CD4-positive, alpha-beta memory T cell (primary cell): Measurements from ENCODE around the gene MMP14. TPM values are rescaled to one million over a fixed set of nuclear protein-coding genes. Genes with fewer than 3 reads are reported as not detected.

Source experiments
- CTCF ChIA-PET: fragments of 350-600 bp; sonication (Branson Sonifier 250); formaldehyde crosslinking; loops from one replicate; lab custom pipeline; 2021; ENCODE audit warnings: inconsistent platforms; ENCODE audit not compliant: partially characterized antibody; lab: Charles Lee
- POLR2A ChIA-PET: fragments of 350-600 bp; sonication (Branson Sonifier 250); formaldehyde crosslinking; loops from one replicate; lab custom pipeline; 2021; ENCODE audit not compliant: partially characterized antibody; lab: Charles Lee
- DNase-seq, 5 donors: peaks; one replicate each; pipeline versions ENCODE4 v3.0.0 to v3.0.0-alpha.2; 2020 to 2022; ENCODE audit warnings: mixed read lengths in 1 of 5
- H3K27ac ChIP-seq: one replicate; pipeline ENCODE4 v1.7.0; 2013; ENCODE audit warnings: low read depth, low read length
- H3K27me3 ChIP-seq: 2 replicates; pipeline ENCODE4 v1.7.0; 2013; ENCODE audit warnings: mild to moderate bottlenecking, low read length, moderate library complexity; ENCODE audit not compliant: insufficient read depth
- H3K36me3 ChIP-seq: 2 replicates; pipeline ENCODE4 v1.7.0; 2013; ENCODE audit warnings: mild to moderate bottlenecking, low read length, moderate library complexity; ENCODE audit not compliant: insufficient read depth
- H3K4me1 ChIP-seq: 2 replicates; pipeline ENCODE4 v1.7.0; 2013; ENCODE audit warnings: mild to moderate bottlenecking, low read length, moderate library complexity; ENCODE audit not compliant: insufficient read depth
- H3K4me3 ChIP-seq, 2 donors: one replicate each; pipeline ENCODE4 v1.7.0; 2013; ENCODE audit warnings: low read length in 2 of 2, mild to moderate bottlenecking in 1 of 2
- H3K9me3 ChIP-seq, 2 donors: one replicate each; pipeline ENCODE4 v1.7.0; 2013; ENCODE audit warnings: low read length in 2 of 2, control low read depth in 1 of 2; ENCODE audit not compliant: control insufficient read depth in 1 of 2
- H3K27ac Mint-ChIP-seq, 7 donors: one replicate each; pipeline ENCODE4 v1.8.0; 2020 to 2021; ENCODE audit warnings: mixed read lengths in 7 of 7, mild to moderate bottlenecking in 6 of 7, inconsistent platforms in 3 of 7, moderate library complexity in 3 of 7
- H3K27me3 Mint-ChIP-seq, 2 donors: one replicate each; pipeline ENCODE4 v1.8.0; 2020 to 2021; ENCODE audit warnings: mixed read lengths in 2 of 2
- H3K36me3 Mint-ChIP-seq, 2 donors: one replicate each; pipeline ENCODE4 v1.8.0; 2020 to 2021; ENCODE audit warnings: mixed read lengths in 2 of 2, inconsistent platforms in 1 of 2, mild to moderate bottlenecking in 1 of 2
- H3K4me1 Mint-ChIP-seq, 4 donors: one replicate each; pipeline ENCODE4 v1.8.0; 2020 to 2021; ENCODE audit warnings: mixed read lengths in 4 of 4, mild to moderate bottlenecking in 1 of 4
- H3K4me3 Mint-ChIP-seq, 8 donors: one replicate each; pipeline ENCODE4 v1.8.0; 2020 to 2021; ENCODE audit warnings: mixed read lengths in 8 of 8, mild to moderate bottlenecking in 7 of 8, moderate library complexity in 6 of 8, inconsistent platforms in 3 of 8
- H3K9me3 Mint-ChIP-seq, 8 donors: one replicate each; pipeline ENCODE4 v1.8.0; 2020 to 2021; ENCODE audit warnings: mixed read lengths in 8 of 8, mild to moderate bottlenecking in 5 of 8, inconsistent platforms in 3 of 8, moderate library complexity in 1 of 8
- intact Hi-C: fragments of 100-400 bp; cut with micrococcal nuclease; formaldehyde crosslinking; loops from one replicate; pipeline ENCODE4 v1.15.1; 2023
- polyA plus RNA-seq, 2 donors: library from polyadenylated mRNA; unstranded; fragments of 300-500 nt; fragmentation: Illumina TruSeq; gene quantifications; one replicate each; pipeline ENCODE4 v1.2.3, GENCODE V29; 2021
- total RNA-seq, 2 experiments: library from RNA; stranded (reverse); gene quantifications; one replicate each; pipeline ENCODE4 v1.2.3, GENCODE V29; 2021

MMP14 gene
- total and polyA plus RNA-seq, 4 experiments from 2014 or later: 3.0 to 3.8 TPM; not detected in 2

GRCh38 chr14:22888662-22889061 is 52.3 kb downstream of the MMP14 start:
- peak; percentile 29 to 47 (median 40) for DNase-seq
- peaks cover 0 to 2% (median 0%) of the 10 kb centered on the region in 8 donors for H3K9me3 Mint-ChIP-seq
- H3K36me3 ChIP-seq: no peaks in the 10 kb centered on the region
- CTCF ChIA-PET: interaction anchor here (0.9 to 11.4 kb wide), 11 partner anchors 9 to 318 kb away, joined by 3 to 191 read pairs (median 5); partner anchors contain the start of genes LRP10 and MRPL52
- H3K27me3 ChIP-seq: no peaks in the 10 kb centered on the region
- peaks cover 30 to 66% (median 49%) of the 10 kb centered on the region in 4 donors for H3K4me1 Mint-ChIP-seq
- H3K27me3 Mint-ChIP-seq: no peaks in the 10 kb centered on the region
- POLR2A ChIA-PET: interaction anchor here (0.7 to 10.8 kb wide), 16 partner anchors 8 to 677 kb away, joined by 3 to 208 read pairs (median 5); partner anchors contain the start of genes ACIN1, C14orf119, DAD1 and LRP10
- H3K4me1 ChIP-seq: peaks cover 45% of the 10 kb centered on the region
- intact Hi-C loops: no loop called here
- H3K27ac Mint-ChIP-seq: peak overlapping the region; percentile 93 to 99 (median 97)
- H3K4me3 Mint-ChIP-seq: peak overlapping the region; percentile 87 to 97 (median 94)
- H3K4me3 ChIP-seq: no peak overlapping the region
- no peaks in the 10 kb centered on the region for H3K9me3 ChIP-seq
- peak overlapping the region; percentile 68 for H3K27ac ChIP-seq
- peaks cover 6 to 12% of the 10 kb centered on the region in 2 donors for H3K36me3 Mint-ChIP-seq

GRCh38 chr14:22890416-22890815 is 54.0 kb downstream of the MMP14 start:
- Histone ChIP-seq H3K27me3 (no peaks in the 10 kb centered on the region), H3K4me3 (no peak overlapping the region), H3K27ac (no peak overlapping the region), H3K4me1 (peaks cover 41% of the 10 kb centered on the region), H3K9me3 (no peaks in the 10 kb centered on the region), H3K36me3 (no peaks in the 10 kb centered on the region)
- ChIA-PET CTCF (interaction anchor here (0.9 to 11.4 kb wide), 6 partner anchors 11 to 320 kb away, joined by 3 to 191 read pairs (median 36); partner anchors contain the start of gene LRP10), POLR2A (interaction anchor here (1.0 to 10.8 kb wide), 5 partner anchors 9 to 60 kb away, joined by 3 to 208 read pairs (median 8); partner anchors contain the start of genes LRP10, MRPL52 and RBM23)
- Mint-ChIP-seq H3K4me3 (peak overlapping the region in 2 of 8 donors; percentile 25 to 39), H3K9me3 (peaks cover 0 to 2% (median 0%) of the 10 kb centered on the region in 8 donors), H3K27ac (peak overlapping the region in 3 of 7 donors; percentile 64 to 95 (median 72)), H3K27me3 (no peaks in the 10 kb centered on the region), H3K36me3 (peaks cover 8 to 12% of the 10 kb centered on the region in 2 donors), H3K4me1 (peaks cover 27 to 48% (median 36%) of the 10 kb centered on the region in 4 donors)
- no peak for DNase-seq
- intact Hi-C loops: no loop called here

GRCh38 chr14:22892488-22892887 is 56.1 kb downstream of the MMP14 start:
- DNase-seq: no peak
- Mint-ChIP-seq H3K4me3 (no peak overlapping the region), H3K27me3 (no peaks in the 10 kb centered on the region), H3K36me3 (peaks cover 7 to 12% of the 10 kb centered on the region in 2 donors), H3K9me3 (no peaks in the 10 kb centered on the region), H3K27ac (peak overlapping the region in 1 of 7 donors; percentile 27), H3K4me1 (peaks cover 18 to 30% (median 24%) of the 10 kb centered on the region in 4 donors)
- intact Hi-C loops: no loop called here
- peaks cover 28% of the 10 kb centered on the region for H3K4me1 ChIP-seq
- no peaks in the 10 kb centered on the region for H3K36me3 ChIP-seq
- no peak overlapping the region for H3K27ac ChIP-seq
- no peaks in the 10 kb centered on the region for H3K9me3 ChIP-seq
- ChIA-PET CTCF (interaction anchor here (1.3 to 5.5 kb wide), 2 partner anchors 9 to 19 kb away, joined by 5 to 59 read pairs; no protein-coding TSS in a partner anchor), POLR2A (interaction anchor here (0.8 to 1.1 kb wide), 2 partner anchors 10 to 20 kb away, joined by 3 read pairs; no protein-coding TSS in a partner anchor)
- no peaks in the 10 kb centered on the region for H3K27me3 ChIP-seq
- no peak overlapping the region for H3K4me3 ChIP-seq

DNA sequence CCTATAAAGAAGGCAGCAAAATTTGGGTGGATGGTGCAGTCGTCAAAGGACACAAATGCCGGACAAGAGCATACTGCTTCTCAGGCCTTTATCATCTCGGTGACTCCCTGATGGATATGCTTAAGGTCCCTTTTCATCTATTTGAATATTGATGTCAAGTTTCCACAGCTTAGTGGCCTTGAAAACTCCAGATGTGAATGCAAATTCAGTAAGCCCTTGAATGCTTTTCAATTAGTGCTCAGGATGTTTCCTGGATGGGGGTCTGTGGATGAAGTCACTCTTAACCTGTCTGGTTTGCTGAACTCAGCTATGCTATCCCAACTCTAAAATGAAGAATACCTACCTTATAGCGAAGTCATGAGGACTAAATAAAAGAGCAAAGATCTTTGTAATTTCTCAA is 57.3 kb downstream of the MMP14 start:
- no peak for DNase-seq
- H3K36me3 Mint-ChIP-seq: peaks cover 7 to 12% of the 10 kb centered on the region in 2 donors
- H3K9me3 Mint-ChIP-seq: no peaks in the 10 kb centered on the region
- H3K27me3 ChIP-seq: no peaks in the 10 kb centered on the region
- ChIA-PET POLR2A (interaction anchor here (0.7 kb wide), 1 partner anchor 14 kb away, joined by 3 read pairs; no protein-coding TSS in a partner anchor), CTCF (interaction anchor here (1.3 kb wide), 1 partner anchor 21 kb away, joined by 3 read pairs; no protein-coding TSS in a partner anchor)
- H3K4me1 Mint-ChIP-seq: peaks cover 10 to 18% (median 15%) of the 10 kb centered on the region in 4 donors
- peaks cover 16% of the 10 kb centered on the region for H3K4me1 ChIP-seq
- H3K4me3 Mint-ChIP-seq: no peak overlapping the region
- intact Hi-C loops: no loop called here
- H3K27ac ChIP-seq: no peak overlapping the region
- no peaks in the 10 kb centered on the region for H3K27me3 Mint-ChIP-seq
- H3K36me3 ChIP-seq: no peaks in the 10 kb centered on the region
- H3K27ac Mint-ChIP-seq: no peak overlapping the region
- no peak overlapping the region for H3K4me3 ChIP-seq
- H3K9me3 ChIP-seq: no peaks in the 10 kb centered on the region

GRCh38 chr14:22895402-22895801 is 59.0 kb downstream of the MMP14 start:
- CTCF ChIA-PET: interaction anchor here (1.0 to 9.0 kb wide), 9 partner anchors 13 to 338 kb away, joined by 3 to 123 read pairs (median 9); partner anchors contain the start of genes LRP10, RBM23 and REM2
- no peaks in the 10 kb centered on the region for H3K9me3 ChIP-seq
- no peaks in the 10 kb centered on the region for H3K27me3 ChIP-seq
- Mint-ChIP-seq H3K4me1 (peaks cover 2 to 11% (median 5%) of the 10 kb centered on the region in 4 donors), H3K36me3 (peaks cover 6% of the 10 kb centered on the region in 2 donors), H3K4me3 (peak overlapping the region in 1 of 8 donors; percentile 31), H3K27ac (no peak overlapping the region), H3K9me3 (no peaks in the 10 kb centered on the region), H3K27me3 (no peaks in the 10 kb centered on the region)
- POLR2A ChIA-PET: interaction anchor here (0.6 to 2.8 kb wide), 8 partner anchors 7 to 65 kb away, joined by 3 to 18 read pairs (median 6); partner anchors contain the start of genes LRP10 and RBM23
- intact Hi-C loops: no loop called here
- no peak for DNase-seq
- H3K4me1 ChIP-seq: peaks cover 4% of the 10 kb centered on the region
- H3K36me3 ChIP-seq: no peaks in the 10 kb centered on the region
- H3K27ac ChIP-seq: no peak overlapping the region
- H3K4me3 ChIP-seq: no peak overlapping the region

GRCh38 chr14:22896356-22896755 is 60.0 kb downstream of the MMP14 start:
- Mint-ChIP-seq H3K9me3 (no peaks in the 10 kb centered on the region), H3K27me3 (no peaks in the 10 kb centered on the region), H3K4me1 (peaks cover 5 to 15% (median 5%) of the 10 kb centered on the region in 4 donors), H3K27ac (peak overlapping the region in 1 of 7 donors; percentile 27), H3K36me3 (peaks cover 12 to 13% of the 10 kb centered on the region in 2 donors), H3K4me3 (no peak overlapping the region)
- CTCF ChIA-PET: interaction anchor here (0.6 to 9.0 kb wide), 12 partner anchors 14 to 339 kb away, joined by 3 to 123 read pairs (median 4); partner anchors contain the start of genes LRP10, RBM23 and REM2
- H3K4me3 ChIP-seq: no peak overlapping the region
- DNase-seq: no peak
- peaks cover 6% of the 10 kb centered on the region for H3K36me3 ChIP-seq
- intact Hi-C loops: no loop called here
- peaks cover 4% of the 10 kb centered on the region for H3K4me1 ChIP-seq
- H3K27me3 ChIP-seq: no peaks in the 10 kb centered on the region
- POLR2A ChIA-PET: interaction anchor here (1.0 to 2.8 kb wide), 7 partner anchors 8 to 66 kb away, joined by 3 to 18 read pairs (median 8); partner anchors contain the start of genes LRP10 and RBM23
- no peaks in the 10 kb centered on the region for H3K9me3 ChIP-seq
- H3K27ac ChIP-seq: no peak overlapping the region

DNA sequence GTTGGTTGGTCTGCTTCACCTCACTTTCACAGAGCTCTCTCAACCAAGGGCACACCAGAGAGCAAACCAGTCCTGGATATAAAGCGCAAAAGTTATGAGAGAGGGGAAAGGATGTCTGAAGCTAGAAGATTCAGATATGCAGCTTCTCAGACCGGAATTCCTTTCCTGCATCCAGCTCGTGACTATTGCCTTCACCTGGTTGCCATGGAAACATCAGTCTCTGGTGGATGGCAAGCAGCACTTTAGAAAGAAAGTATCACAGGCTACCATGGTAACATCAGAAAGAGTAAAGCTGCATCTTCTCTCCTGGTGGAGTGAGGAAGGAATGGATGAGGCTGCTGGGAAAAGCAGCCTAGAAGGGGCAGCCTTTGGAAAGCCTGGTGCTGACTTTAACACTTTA is 60.4 kb downstream of the MMP14 start:
- peaks cover 10% of the 10 kb centered on the region for H3K36me3 ChIP-seq

More for the DNA sequence above, 60.4 kb downstream of the MMP14 start:
- Histone ChIP-seq H3K9me3 (no peaks in the 10 kb centered on the region), H3K4me1 (peaks cover 4% of the 10 kb centered on the region), H3K27ac (no peak overlapping the region), H3K4me3 (no peak overlapping the region), H3K27me3 (no peaks in the 10 kb centered on the region)
- intact Hi-C loops: no loop called here
- Mint-ChIP-seq H3K4me3 (no peak overlapping the region), H3K27me3 (no peaks in the 10 kb centered on the region), H3K4me1 (peaks cover 5 to 15% (median 5%) of the 10 kb centered on the region in 4 donors), H3K27ac (peak overlapping the region in 1 of 7 donors; percentile 27), H3K36me3 (peaks cover 15 to 17% of the 10 kb centered on the region in 2 donors), H3K9me3 (no peaks in the 10 kb centered on the region)
- no peak for DNase-seq
- ChIA-PET POLR2A (interaction anchor here (1.4 to 2.8 kb wide), 6 partner anchors 9 to 66 kb away, joined by 4 to 18 read pairs (median 8); partner anchors contain the start of gene LRP10), CTCF (interaction anchor here (0.6 to 9.0 kb wide), 11 partner anchors 8 to 340 kb away, joined by 3 to 123 read pairs (median 5); partner anchors contain the start of genes LRP10 and REM2)
